OCI-LY1 (cell line): ENCODE measurements around the gene CFAP58.

Source experiments
- H2AFZ ChIP-seq: fragments of 200-600 bp; sonication (generic), shearing (Covaris generic); 2 replicates; pipeline ENCODE4 v1.6.0; 2014; ENCODE audit warnings: antibody characterized with exemption, mild to moderate bottlenecking, low read length
- H3F3A ChIP-seq: fragments of 200-600 bp; sonication (generic), shearing (Covaris generic); 2 replicates; pipeline ENCODE4 v1.6.0; 2014; ENCODE audit warnings: mild to moderate bottlenecking, antibody characterized with exemption, low read length, moderate library complexity; ENCODE audit not compliant: insufficient read depth
- H3K27ac ChIP-seq: fragments of 200-600 bp; sonication (generic); 2 replicates; pipeline ENCODE4 v1.5.1; 2014; ENCODE audit warnings: low read length, mixed run types, mild to moderate bottlenecking, low read depth; ENCODE audit not compliant: poor library complexity, severe bottlenecking
- H3K27me3 ChIP-seq: fragments of 200-600 bp; sonication (generic); 2 replicates; pipeline ENCODE4 v1.6.0; 2014; ENCODE audit warnings: antibody characterized with exemption, mild to moderate bottlenecking, low read length, moderate library complexity; ENCODE audit not compliant: insufficient read depth
- H3K36me3 ChIP-seq: fragments of 200-600 bp; sonication (generic); 2 replicates; pipeline ENCODE4 v1.6.1; 2014; ENCODE audit warnings: mild to moderate bottlenecking, antibody characterized with exemption, low read length, moderate library complexity, mixed read lengths; ENCODE audit not compliant: insufficient read depth
- H3K4me1 ChIP-seq: fragments of 200-600 bp; sonication (generic); 2 replicates; pipeline ENCODE4 v1.5.1; 2014; ENCODE audit warnings: mild to moderate bottlenecking, low read length, moderate library complexity; ENCODE audit not compliant: insufficient read depth, severe bottlenecking
- H3K4me2 ChIP-seq: fragments of 200-600 bp; sonication (generic), shearing (Covaris generic); 2 replicates; pipeline ENCODE4 v1.6.1; 2014; ENCODE audit warnings: low read length
- H3K4me3 ChIP-seq: fragments of 200-600 bp; sonication (generic); 2 replicates; pipeline ENCODE4 v1.5.1; 2014; ENCODE audit warnings: low read length, low read depth, mild to moderate bottlenecking, mixed read lengths; ENCODE audit not compliant: poor library complexity, severe bottlenecking
- H3K79me2 ChIP-seq: fragments of 200-600 bp; shearing (Covaris generic); 2 replicates; pipeline ENCODE4 v1.6.1; 2016; ENCODE audit warnings: mixed run types, low read length, mixed read lengths; ENCODE audit not compliant: insufficient read depth
- H3K9ac ChIP-seq: fragments of 200-600 bp; sonication (generic), shearing (Covaris generic); 2 replicates; pipeline ENCODE4 v1.6.1; 2014; ENCODE audit warnings: mild to moderate bottlenecking, low read length, mixed read lengths
- H3K9me2 ChIP-seq: fragments of 200-600 bp; sonication (generic), shearing (Covaris generic); 2 replicates; pipeline ENCODE4 v1.6.1; 2014; ENCODE audit warnings: low read depth, mild to moderate bottlenecking, low read length, mixed read lengths
- H3K9me3 ChIP-seq: fragments of 200-600 bp; shearing (Covaris generic); 2 replicates; pipeline ENCODE4 v1.6.1; 2014; ENCODE audit warnings: low read length, mixed read lengths
- H4K20me1 ChIP-seq: fragments of 200-600 bp; sonication (generic), shearing (Covaris generic); 2 replicates; pipeline ENCODE4 v1.6.0; 2016; ENCODE audit warnings: mild to moderate bottlenecking, low read length; ENCODE audit not compliant: insufficient read depth
- EZH2 ChIP-seq: fragments of 200-600 bp; sonication (generic), shearing (Covaris generic); IDR thresholded peaks from 2 replicates; pipeline ENCODE4 v1.8.0; 2017; ENCODE audit warnings: borderline replicate concordance, mixed run types, mild to moderate bottlenecking, antibody characterized with exemption, low read length, moderate library complexity, mixed read lengths
- TF ChIP-seq, protein P1 (sequence below): fragments of 200-600 bp; sonication (generic), shearing (Covaris generic); IDR thresholded peaks from 2 replicates; pipeline ENCODE4 v1.5.1; 2017; ENCODE audit warnings: mild to moderate bottlenecking, antibody characterized with exemption, low read length, moderate library complexity, mixed read lengths

Gene CFAP58

DNA sequence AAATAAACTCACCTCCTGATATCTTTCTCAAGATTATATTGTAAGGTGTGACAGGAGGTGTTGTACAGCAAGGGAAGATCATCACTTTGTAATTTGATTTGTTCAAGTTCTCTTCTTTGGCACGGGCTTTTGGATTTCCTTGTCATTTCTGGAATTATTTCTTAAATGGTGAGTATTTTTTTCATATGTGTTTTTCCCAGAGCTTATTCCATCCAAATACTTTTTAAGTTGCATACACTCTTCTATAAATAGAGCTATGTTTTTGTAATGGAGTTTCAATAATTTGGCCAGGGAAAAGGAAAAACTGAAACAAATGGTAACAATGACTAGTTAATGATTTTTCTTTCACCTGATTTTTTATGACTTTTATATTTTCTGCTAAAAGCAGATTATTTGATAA is 92.5 kb downstream of the CFAP58 start:
- Histone ChIP-seq H3K27me3 (no peaks in the 10 kb centered on the region), H3K36me3 (no peaks in the 10 kb centered on the region), H3K9me2 (no peaks in the 10 kb centered on the region), H3K9me3 (no peaks in the 10 kb centered on the region), H3K4me3 (no peak overlapping the region), H3K79me2 (no peaks in the 10 kb centered on the region), H3K4me1 (no peaks in the 10 kb centered on the region), H2AFZ (no peak overlapping the region), H3K27ac (no peak overlapping the region), H3K9ac (no peak overlapping the region), H3F3A (no peaks in the 10 kb centered on the region), H4K20me1 (no peaks in the 10 kb centered on the region), H3K4me2 (no peak overlapping the region)
- no peak for TF ChIP-seq EZH2
- TF ChIP-seq, protein P1, sequence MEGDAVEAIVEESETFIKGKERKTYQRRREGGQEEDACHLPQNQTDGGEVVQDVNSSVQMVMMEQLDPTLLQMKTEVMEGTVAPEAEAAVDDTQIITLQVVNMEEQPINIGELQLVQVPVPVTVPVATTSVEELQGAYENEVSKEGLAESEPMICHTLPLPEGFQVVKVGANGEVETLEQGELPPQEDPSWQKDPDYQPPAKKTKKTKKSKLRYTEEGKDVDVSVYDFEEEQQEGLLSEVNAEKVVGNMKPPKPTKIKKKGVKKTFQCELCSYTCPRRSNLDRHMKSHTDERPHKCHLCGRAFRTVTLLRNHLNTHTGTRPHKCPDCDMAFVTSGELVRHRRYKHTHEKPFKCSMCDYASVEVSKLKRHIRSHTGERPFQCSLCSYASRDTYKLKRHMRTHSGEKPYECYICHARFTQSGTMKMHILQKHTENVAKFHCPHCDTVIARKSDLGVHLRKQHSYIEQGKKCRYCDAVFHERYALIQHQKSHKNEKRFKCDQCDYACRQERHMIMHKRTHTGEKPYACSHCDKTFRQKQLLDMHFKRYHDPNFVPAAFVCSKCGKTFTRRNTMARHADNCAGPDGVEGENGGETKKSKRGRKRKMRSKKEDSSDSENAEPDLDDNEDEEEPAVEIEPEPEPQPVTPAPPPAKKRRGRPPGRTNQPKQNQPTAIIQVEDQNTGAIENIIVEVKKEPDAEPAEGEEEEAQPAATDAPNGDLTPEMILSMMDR = no peak

DNA sequence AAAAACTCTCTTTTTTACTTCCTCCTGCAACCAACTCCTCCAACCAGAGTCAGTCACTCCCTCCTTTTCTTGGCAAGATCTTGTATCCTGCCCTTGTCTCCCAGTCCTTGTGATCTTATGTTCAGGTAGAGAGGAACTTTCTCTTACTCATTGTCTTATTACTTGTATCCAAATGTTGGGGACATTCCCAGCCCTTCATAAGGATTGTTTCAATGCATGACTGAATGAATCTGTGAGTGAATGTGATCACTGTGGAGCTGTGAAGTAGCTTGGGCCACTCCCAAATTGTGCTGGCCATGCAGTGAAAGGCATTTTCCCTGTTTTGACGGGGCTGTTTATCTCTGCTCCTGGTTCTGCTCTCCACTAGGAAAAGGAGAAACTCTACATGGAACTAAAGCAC is 93.7 kb downstream of the CFAP58 start:
- Histone ChIP-seq H3K4me3 (no peak overlapping the region), H3F3A (no peaks in the 10 kb centered on the region), H3K79me2 (no peaks in the 10 kb centered on the region), H3K27me3 (no peaks in the 10 kb centered on the region), H3K9me2 (no peaks in the 10 kb centered on the region), H2AFZ (no peak overlapping the region), H3K4me2 (no peak overlapping the region), H3K9ac (no peak overlapping the region), H3K36me3 (no peaks in the 10 kb centered on the region), H3K4me1 (no peaks in the 10 kb centered on the region), H4K20me1 (no peaks in the 10 kb centered on the region), H3K9me3 (no peaks in the 10 kb centered on the region), H3K27ac (no peak overlapping the region)
- TF ChIP-seq, protein P1 = no peak
- TF ChIP-seq EZH2 = no peak

DNA sequence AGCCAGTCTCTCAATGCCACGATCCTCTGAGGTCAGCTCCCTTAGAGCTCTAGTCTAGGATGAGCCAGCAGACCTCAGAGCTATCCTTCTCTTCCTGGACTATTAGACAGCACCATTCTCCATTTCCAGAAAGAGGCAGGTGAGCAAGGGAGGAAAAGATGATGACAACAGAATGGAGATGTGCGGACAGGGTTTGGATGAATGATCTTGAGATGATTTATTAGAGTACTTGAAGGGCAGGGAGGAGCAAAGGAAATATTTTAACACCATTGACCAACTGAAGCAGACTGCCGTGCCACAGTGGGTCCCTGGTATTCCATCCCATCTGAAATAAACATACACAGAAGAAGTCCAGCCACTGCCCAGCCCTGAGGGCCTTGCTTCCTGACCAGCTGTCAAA is 94.3 kb downstream of the CFAP58 start:
- Histone ChIP-seq H3K9ac (no peak overlapping the region), H3K4me2 (no peak overlapping the region), H3F3A (no peaks in the 10 kb centered on the region), H2AFZ (no peak overlapping the region), H3K4me3 (no peak overlapping the region), H3K4me1 (no peaks in the 10 kb centered on the region), H3K9me2 (no peaks in the 10 kb centered on the region), H3K27me3 (no peaks in the 10 kb centered on the region), H3K36me3 (no peaks in the 10 kb centered on the region), H3K27ac (no peak overlapping the region), H4K20me1 (no peaks in the 10 kb centered on the region), H3K9me3 (no peaks in the 10 kb centered on the region), H3K79me2 (no peaks in the 10 kb centered on the region)
- TF ChIP-seq EZH2 = no peak

DNA sequence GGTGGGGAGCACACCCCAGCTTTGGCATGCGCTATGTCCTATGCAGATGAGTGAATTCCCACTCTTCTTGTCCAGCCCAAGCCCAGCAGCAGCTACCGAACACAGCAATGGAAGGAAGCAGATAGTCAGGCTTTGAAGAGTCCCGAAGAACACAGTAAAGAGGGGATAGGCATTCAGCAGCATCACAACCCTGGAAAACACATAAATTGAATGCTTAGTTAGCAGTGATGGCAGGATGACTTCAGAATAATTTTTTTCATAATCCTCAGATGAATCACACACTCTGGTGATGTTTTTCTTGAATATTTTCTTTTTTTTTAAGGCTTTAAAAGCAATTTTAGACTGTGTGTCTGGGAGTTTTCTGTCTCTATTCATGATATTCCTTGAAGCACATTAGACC is 95.8 kb downstream of the CFAP58 start:
- no peak overlapping the region for H3K4me2 ChIP-seq
- no peak overlapping the region for H2AFZ ChIP-seq
- no peaks in the 10 kb centered on the region for H3K9me3 ChIP-seq
- no peaks in the 10 kb centered on the region for H3K36me3 ChIP-seq
- H3K27me3 ChIP-seq = no peaks in the 10 kb centered on the region
- no peak for TF ChIP-seq EZH2
- TF ChIP-seq, protein P1 = no peak
- H3K79me2 ChIP-seq = no peaks in the 10 kb centered on the region
- no peaks in the 10 kb centered on the region for H4K20me1 ChIP-seq
- no peak overlapping the region for H3K4me3 ChIP-seq
- H3K4me1 ChIP-seq = no peaks in the 10 kb centered on the region
- H3F3A ChIP-seq = no peaks in the 10 kb centered on the region
- no peak overlapping the region for H3K27ac ChIP-seq
- no peaks in the 10 kb centered on the region for H3K9me2 ChIP-seq
- no peak overlapping the region for H3K9ac ChIP-seq
